Sigmoid colon (tissue), 4 donors: Measurements from ENCODE around the gene HCFC2.

Experiments used
- CTCF ChIP-seq, 4 experiments: fragments of 450-650 bp in 3 of 4; fragments of 200-600 bp in 1 of 4; IDR thresholded peaks; one replicate each; pipeline ENCODE4 v1.5.1; 2016 to 2019; ENCODE audit warnings: antibody characterized with exemption in 4 of 4, mild to moderate bottlenecking in 3 of 4, moderate library complexity in 2 of 4
- EP300 ChIP-seq, 4 donors: sonication (generic); formaldehyde crosslinking; IDR thresholded peaks; one replicate each; pipeline ENCODE4 v1.6.1; 2017; ENCODE audit warnings: antibody characterized with exemption in 4 of 4

DNA sequence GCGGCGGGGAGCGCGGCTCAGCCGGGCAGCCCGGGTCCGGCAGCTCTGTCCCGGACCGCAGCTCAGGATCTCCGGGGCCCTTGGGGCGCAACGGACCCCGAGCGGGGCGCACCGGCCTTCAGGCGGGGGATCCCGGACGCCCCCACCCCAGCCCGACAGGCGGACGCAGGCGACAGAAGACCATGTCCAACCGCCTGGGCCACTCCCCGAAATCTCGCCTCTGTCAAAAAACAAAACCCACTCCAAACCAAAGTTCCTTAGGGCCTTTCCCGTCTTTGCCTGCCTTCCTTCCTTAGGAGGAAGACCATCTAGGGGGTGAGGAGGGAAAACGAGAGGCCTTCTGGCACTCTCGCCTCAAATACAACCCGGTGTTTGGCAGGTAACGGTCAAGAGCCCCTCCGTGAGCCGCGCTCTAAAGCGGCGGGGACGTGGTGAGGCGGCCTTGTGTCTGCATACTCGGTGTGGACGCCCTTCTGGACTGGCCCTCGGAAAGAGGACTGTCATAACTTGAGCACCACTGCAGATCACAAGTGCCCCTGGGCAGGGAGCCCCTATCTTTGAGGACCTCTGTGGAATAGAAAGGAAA is 604 bp downstream of the HCFC2 start:
- no peak for TF ChIP-seq CTCF (IDR thresholded peaks at IDR 0.05)
- TF ChIP-seq EP300 (IDR thresholded peaks at IDR 0.05) = no peak
